ENCODE measurements around the gene GNB1L. TPM values are rescaled to one million over a fixed set of nuclear protein-coding genes. Genes with fewer than 3 reads are reported as not detected.

The GNB1L gene
- polyA plus RNA-seq, 3 donors = 3.4 to 6.0 (median 4.8) TPM

- no peaks in the 10 kb centered on the region for H3K36me3 Mint-ChIP-seq
- Histone ChIP-seq H3K4me2 (replicated peaks; ENCODE audit: extremely low read depth, low read length, poor library complexity, severe bottlenecking) (no peak overlapping the region), H3K36me3 (replicated peaks in 1 of 2; ENCODE audit: control insufficient read depth in 1 of 2, insufficient read depth in 2 of 2, low read length in 2 of 2) (no peaks in the 10 kb centered on the region), H2AFZ (ENCODE audit: insufficient read depth, low read depth, low read length, poor library complexity, severe bottlenecking) (peak overlapping the region; percentile 37), H3K4me1 (ENCODE audit: control insufficient read depth in 1 of 2, insufficient read depth in 2 of 2, low read length in 2 of 2) (peaks cover 7 to 14% of the 10 kb centered on the region in 2 donors), H3K79me2 (ENCODE audit: insufficient read depth, low read length) (no peaks in the 10 kb centered on the region), H3K27ac (ENCODE audit: low read depth in 1 of 2, low read length in 2 of 2) (no peak overlapping the region), H3K27me3 (ENCODE audit: control insufficient read depth in 2 of 2, insufficient read depth in 2 of 2, low read length in 2 of 2) (peaks cover 0 to 7% of the 10 kb centered on the region in 2 donors), H3K9ac (ENCODE audit: insufficient read depth, low read length, poor library complexity, severe bottlenecking) (no peak overlapping the region), H3K4me3 (replicated peaks in 1 of 3; ENCODE audit: low read depth in 2 of 3, low read length in 3 of 3) (no peak overlapping the region), H3K9me3 (replicated peaks in 1 of 2; ENCODE audit: control insufficient read depth in 1 of 2, insufficient read depth in 1 of 2, low read length in 2 of 2) (no peaks in the 10 kb centered on the region), H4K20me1 (ENCODE audit: insufficient read depth, low read length) (no peaks in the 10 kb centered on the region)
- intact Hi-C loops (cut with micrococcal nuclease) = no loop called here
- H3K27me3 Mint-ChIP-seq (ENCODE audit: low read depth in 3 of 3) = peaks cover 15 to 55% (median 25%) of the 10 kb centered on the region in 3 donors
- no peak for TF ChIP-seq CTCF (IDR thresholded peaks at IDR 0.05)
- H3K27ac Mint-ChIP-seq = peak overlapping the region in 2 of 7 donors; percentile 33 to 45
- H3K9me3 Mint-ChIP-seq = peaks cover 0 to 5% (median 0%) of the 10 kb centered on the region in 7 donors
- H3K4me3 Mint-ChIP-seq = peak overlapping the region in 1 of 2 donors; percentile 48
- WGBS (ENCODE audit: insufficient coverage) = 30% methylated on average over 9 of the region's 18 CpGs
- H3K4me1 Mint-ChIP-seq = peaks cover 21% of the 10 kb centered on the region
- DNase-seq = no peak
Measured at GRCh38 chr22:19776433-19777031, 78.1 kb downstream of the GNB1L start.

- Histone ChIP-seq H3K4me2 (replicated peaks; ENCODE audit: extremely low read depth, low read length, poor library complexity, severe bottlenecking) (no peak overlapping the region), H3K9ac (ENCODE audit: insufficient read depth, low read length, poor library complexity, severe bottlenecking) (no peak overlapping the region), H3K79me2 (ENCODE audit: insufficient read depth, low read length) (no peaks in the 10 kb centered on the region), H3K27me3 (ENCODE audit: control insufficient read depth in 2 of 2, insufficient read depth in 2 of 2, low read length in 2 of 2) (peaks cover 0 to 8% of the 10 kb centered on the region in 2 donors), H3K4me1 (ENCODE audit: control insufficient read depth in 1 of 2, insufficient read depth in 2 of 2, low read length in 2 of 2) (peaks cover 7 to 14% of the 10 kb centered on the region in 2 donors), H4K20me1 (ENCODE audit: insufficient read depth, low read length) (no peaks in the 10 kb centered on the region), H3K36me3 (replicated peaks in 1 of 2; ENCODE audit: control insufficient read depth in 1 of 2, insufficient read depth in 2 of 2, low read length in 2 of 2) (no peaks in the 10 kb centered on the region), H3K9me3 (replicated peaks in 1 of 2; ENCODE audit: control insufficient read depth in 1 of 2, insufficient read depth in 1 of 2, low read length in 2 of 2) (no peaks in the 10 kb centered on the region), H3K4me3 (replicated peaks in 1 of 3; ENCODE audit: low read depth in 2 of 3, low read length in 3 of 3) (no peak overlapping the region), H2AFZ (ENCODE audit: insufficient read depth, low read depth, low read length, poor library complexity, severe bottlenecking) (no peak overlapping the region), H3K27ac (ENCODE audit: low read depth in 1 of 2, low read length in 2 of 2) (no peak overlapping the region)
- peaks cover 16 to 58% (median 31%) of the 10 kb centered on the region in 3 donors for H3K27me3 Mint-ChIP-seq (ENCODE audit: low read depth in 3 of 3)
- peaks cover 21% of the 10 kb centered on the region for H3K4me1 Mint-ChIP-seq
- 94% methylated on average over 22 of the region's 24 CpGs for WGBS (ENCODE audit: insufficient coverage)
- DNase-seq = no peak
- H3K4me3 Mint-ChIP-seq = no peak overlapping the region
- TF ChIP-seq CTCF (IDR thresholded peaks at IDR 0.05) = no peak
- peaks cover 0 to 5% (median 0%) of the 10 kb centered on the region in 7 donors for H3K9me3 Mint-ChIP-seq
- intact Hi-C loops (cut with micrococcal nuclease) = no loop called here
- H3K36me3 Mint-ChIP-seq = no peaks in the 10 kb centered on the region
- H3K27ac Mint-ChIP-seq = no peak overlapping the region
Measured at GRCh38 chr22:19775496-19776325, 79.0 kb downstream of the GNB1L start.
